GM12801 (cell line): Measurements from ENCODE around the gene YTHDC1.

Experiments used
- TF ChIP-seq, protein P1 (sequence below): IDR thresholded peaks from one replicate; pipeline ENCODE4 v1.5.1; 2011; ENCODE audit warnings: control low read depth; ENCODE audit not compliant: insufficient read length; ENCODE audit errors: extremely low read depth

YTHDC1 gene

GRCh38 chr4:68367835-68368234 is 17.9 kb upstream of the YTHDC1 start:
- TF ChIP-seq, protein P1, sequence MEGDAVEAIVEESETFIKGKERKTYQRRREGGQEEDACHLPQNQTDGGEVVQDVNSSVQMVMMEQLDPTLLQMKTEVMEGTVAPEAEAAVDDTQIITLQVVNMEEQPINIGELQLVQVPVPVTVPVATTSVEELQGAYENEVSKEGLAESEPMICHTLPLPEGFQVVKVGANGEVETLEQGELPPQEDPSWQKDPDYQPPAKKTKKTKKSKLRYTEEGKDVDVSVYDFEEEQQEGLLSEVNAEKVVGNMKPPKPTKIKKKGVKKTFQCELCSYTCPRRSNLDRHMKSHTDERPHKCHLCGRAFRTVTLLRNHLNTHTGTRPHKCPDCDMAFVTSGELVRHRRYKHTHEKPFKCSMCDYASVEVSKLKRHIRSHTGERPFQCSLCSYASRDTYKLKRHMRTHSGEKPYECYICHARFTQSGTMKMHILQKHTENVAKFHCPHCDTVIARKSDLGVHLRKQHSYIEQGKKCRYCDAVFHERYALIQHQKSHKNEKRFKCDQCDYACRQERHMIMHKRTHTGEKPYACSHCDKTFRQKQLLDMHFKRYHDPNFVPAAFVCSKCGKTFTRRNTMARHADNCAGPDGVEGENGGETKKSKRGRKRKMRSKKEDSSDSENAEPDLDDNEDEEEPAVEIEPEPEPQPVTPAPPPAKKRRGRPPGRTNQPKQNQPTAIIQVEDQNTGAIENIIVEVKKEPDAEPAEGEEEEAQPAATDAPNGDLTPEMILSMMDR, result no peak

DNA sequence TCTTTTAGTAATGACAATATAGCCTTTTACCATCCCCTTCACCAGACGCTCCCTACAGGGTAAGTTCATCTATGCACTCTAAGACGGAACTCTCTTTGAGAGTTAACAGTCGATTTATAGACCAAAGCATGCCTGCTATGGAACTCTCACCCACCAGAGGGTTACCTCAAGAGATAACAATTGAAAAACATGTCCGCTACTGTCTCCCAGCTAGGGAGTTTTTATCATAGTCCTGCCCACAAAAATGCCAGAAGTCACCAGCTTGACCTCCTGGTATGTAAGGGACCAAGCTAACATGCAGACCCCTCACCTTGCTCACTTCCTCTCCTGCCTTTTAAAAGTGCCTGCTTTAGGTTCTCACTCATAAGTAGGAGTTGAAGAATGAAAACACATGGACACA is 16.7 kb upstream of the YTHDC1 start:
- TF ChIP-seq, protein P1, result no peak

- TF ChIP-seq, protein P1, result no peak
These were observed 15.2 kb upstream of the YTHDC1 start for GRCh38 chr4:68365068-68365467.

DNA sequence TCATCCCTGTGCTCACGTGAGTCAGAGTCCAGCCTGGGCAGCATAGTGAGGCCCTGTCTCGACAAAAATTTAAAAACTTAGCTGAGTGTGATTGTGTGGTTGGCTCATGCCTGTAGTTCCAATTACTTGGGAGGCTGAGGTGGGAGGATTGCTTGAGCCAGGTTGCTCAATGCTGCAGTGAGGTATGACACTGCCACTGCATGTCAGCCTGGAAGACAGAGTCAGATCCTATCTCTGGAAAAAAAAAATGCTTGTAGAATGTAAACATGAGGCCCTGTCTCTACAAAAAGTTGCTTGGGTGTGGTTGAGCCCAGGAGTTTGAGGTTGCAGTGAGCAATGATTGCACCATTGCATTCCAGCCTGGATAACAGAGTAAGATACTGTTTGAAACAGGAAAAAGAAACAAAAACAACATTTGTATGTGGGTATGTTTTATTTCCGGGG is 11.3 kb upstream of the YTHDC1 start:
- TF ChIP-seq, protein P1, result no peak

GRCh38 chr4:68360231-68360968 is 10.5 kb upstream of the YTHDC1 start:
- TF ChIP-seq, protein P1, result no peak

GRCh38 chr4:68359508-68359907 is 9.6 kb upstream of the YTHDC1 start:
- TF ChIP-seq, protein P1, result no peak

GRCh38 chr4:68358988-68359387 is 9.1 kb upstream of the YTHDC1 start:
- TF ChIP-seq, protein P1, result no peak

- TF ChIP-seq, protein P1, result no peak
These were observed 2.9 kb upstream of the YTHDC1 start for GRCh38 chr4:68352791-68353190.
